8988T (cell line): Measurements from ENCODE around the gene CFL2.

Experiments
- DNase-seq: peaks from one replicate; pipeline ENCODE4 v3.0.0; 2011

CFL2 gene

GRCh38 chr14:34668111-34668510 is 46.3 kb downstream of the CFL2 start:
- no peak for DNase-seq

- DNase-seq, result no peak
Measured at GRCh38 chr14:34667007-34667406, 47.4 kb downstream of the CFL2 start.

GRCh38 chr14:34665785-34666435 is 48.5 kb downstream of the CFL2 start:
- peak; percentile 36 for DNase-seq

- DNase-seq, result no peak
Measured at GRCh38 chr14:34662561-34663088, 51.8 kb downstream of the CFL2 start.

GRCh38 chr14:34660796-34661195 is 53.6 kb downstream of the CFL2 start:
- DNase-seq, result no peak
